Esophagus muscularis mucosa (tissue), 4 donors: ENCODE data around the gene NKAIN2. TPM values are rescaled to one million over a fixed set of nuclear protein-coding genes. Genes with fewer than 3 reads are reported as not detected.

Experiments used
- DNase-seq: peaks from one replicate; pipeline ENCODE4 v3.0.0-alpha.2; 2017; ENCODE audit errors: extremely low spot score
- H3K27ac ChIP-seq, 4 donors: fragments of 200-600 bp; sonication (generic); replicated peaks in 1 of 4; 1 replicate in 3 of 4; 2 replicates in 1 of 4; pipeline ENCODE4 v1.5.1; 2016 to 2019; ENCODE audit warnings: mild to moderate bottlenecking in 1 of 4
- H3K27me3 ChIP-seq, 4 donors: fragments of 200-600 bp; sonication (generic); one replicate each; pipeline versions ENCODE4 v1.5.1 to v1.6.0; 2016 to 2019
- H3K36me3 ChIP-seq, 4 donors: fragments of 200-600 bp; sonication (generic); one replicate each; pipeline ENCODE4 v1.5.1; 2016 to 2019
- H3K4me1 ChIP-seq, 4 donors: fragments of 200-600 bp; sonication (generic); one replicate each; pipeline ENCODE4 v1.5.1; 2016 to 2019
- H3K4me3 ChIP-seq, 4 donors: fragments of 200-600 bp; sonication (generic); 1 replicate in 2 of 4; 2 replicates in 2 of 4; pipeline ENCODE4 v1.5.1; 2016 to 2019; ENCODE audit warnings: mild to moderate bottlenecking in 4 of 4, moderate library complexity in 1 of 4
- H3K9me3 ChIP-seq, 4 donors: fragments of 200-600 bp; sonication (generic); 1 replicate in 3 of 4; 2 replicates in 1 of 4; pipeline ENCODE4 v1.5.1; 2016 to 2019
- EP300 ChIP-seq: sonication (generic); formaldehyde crosslinking; IDR thresholded peaks from one replicate; pipeline ENCODE4 v1.6.1; 2017; ENCODE audit warnings: antibody characterized with exemption
- POLR2A ChIP-seq: fragments of 450-650 bp; IDR thresholded peaks from one replicate; pipeline ENCODE4 v1.6.1; 2017; ENCODE audit warnings: antibody characterized with exemption, moderate library complexity, mild to moderate bottlenecking, low read depth
- POLR2AphosphoS5 ChIP-seq, 2 donors: sonication (generic); formaldehyde crosslinking; IDR thresholded peaks; one replicate each; pipeline ENCODE4 v1.6.1; 2017; ENCODE audit warnings: antibody characterized with exemption in 2 of 2
- WGBS: methylation state at CpG from one replicate; pipeline ENCODE4 v1.1.5; 2018; 5-methylcytosine and 5-hydroxymethylcytosine counted together
- intact Hi-C: fragments of 100-400 bp; cut with DNase I; formaldehyde crosslinking; loops from one replicate; pipeline ENCODE4 v1.15.1; 2023
- total RNA-seq, 4 donors: library from RNA; depleted of rRNA; stranded (reverse); fragments of >200 nt; gene quantifications; one replicate each; pipeline versions ENCODE4 v1.1.0 to v1.2.1, GENCODE V29; 2016
- TF ChIP-seq, protein P1 (sequence below), 3 experiments: fragments of 200-600 bp in 2 of 3; fragments of 450-650 bp in 1 of 3; sonication (generic) in 2 of 3; IDR thresholded peaks; one replicate each; pipeline ENCODE4 v1.5.1; 2017 to 2019; ENCODE audit warnings: antibody characterized with exemption in 3 of 3, mild to moderate bottlenecking in 2 of 3, moderate library complexity in 1 of 3

Gene NKAIN2
- total RNA-seq, 4 donors from 2014 or later, result 0.11 to 0.66 (median 0.13) TPM; not detected in 1

DNA sequence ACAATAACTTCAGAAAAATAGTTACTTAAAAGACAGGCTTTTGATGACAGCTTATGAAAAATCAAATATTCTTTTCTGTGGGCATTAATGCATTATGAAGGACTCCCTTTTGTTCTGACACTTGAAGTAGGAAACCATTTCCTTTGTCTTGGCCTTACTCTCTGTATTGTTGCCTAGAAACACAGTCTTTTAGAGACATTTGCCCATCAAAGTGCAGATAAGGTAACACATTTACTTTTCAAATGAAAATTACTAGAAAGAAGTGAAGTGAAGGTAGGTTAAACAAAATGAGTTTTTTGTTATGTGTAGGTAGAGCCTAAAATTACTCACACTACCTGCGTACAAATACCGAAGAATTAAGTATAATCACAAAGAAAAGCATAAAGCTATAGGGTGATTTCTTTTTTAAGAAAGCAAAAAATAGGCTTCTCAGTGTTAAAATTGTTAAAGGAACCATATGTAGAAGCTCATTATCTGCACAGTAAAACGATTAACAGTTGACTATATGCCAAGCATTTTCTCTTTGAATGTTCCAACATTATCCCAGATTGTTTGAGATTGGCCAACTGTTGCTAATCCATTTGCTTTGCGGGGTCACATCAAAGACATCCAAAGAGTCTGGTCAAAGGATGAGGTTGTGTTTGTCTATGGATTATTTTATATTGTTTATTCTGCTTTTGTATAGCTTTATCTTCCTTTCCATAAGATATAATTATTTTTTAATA lies 616.6 kb downstream of the NKAIN2 start:
- intact Hi-C loops, result no loop called here
- Histone ChIP-seq H3K27me3 (no peaks in the 10 kb centered on the region), H3K9me3 (no peaks in the 10 kb centered on the region), H3K4me1 (no peaks in the 10 kb centered on the region), H3K4me3 (no peak overlapping the region), H3K27ac (no peak overlapping the region), H3K36me3 (no peaks in the 10 kb centered on the region)
- whole genome bisulfite sequencing, result 67% methylated on average over 4 of the region's 4 CpGs
- DNase-seq, result no peak
- TF ChIP-seq EP300, result no peak
- TF ChIP-seq POLR2AphosphoS5 (IDR thresholded peaks at IDR 0.05), result no peak
- TF ChIP-seq POLR2A, result no peak
- TF ChIP-seq, protein P1, sequence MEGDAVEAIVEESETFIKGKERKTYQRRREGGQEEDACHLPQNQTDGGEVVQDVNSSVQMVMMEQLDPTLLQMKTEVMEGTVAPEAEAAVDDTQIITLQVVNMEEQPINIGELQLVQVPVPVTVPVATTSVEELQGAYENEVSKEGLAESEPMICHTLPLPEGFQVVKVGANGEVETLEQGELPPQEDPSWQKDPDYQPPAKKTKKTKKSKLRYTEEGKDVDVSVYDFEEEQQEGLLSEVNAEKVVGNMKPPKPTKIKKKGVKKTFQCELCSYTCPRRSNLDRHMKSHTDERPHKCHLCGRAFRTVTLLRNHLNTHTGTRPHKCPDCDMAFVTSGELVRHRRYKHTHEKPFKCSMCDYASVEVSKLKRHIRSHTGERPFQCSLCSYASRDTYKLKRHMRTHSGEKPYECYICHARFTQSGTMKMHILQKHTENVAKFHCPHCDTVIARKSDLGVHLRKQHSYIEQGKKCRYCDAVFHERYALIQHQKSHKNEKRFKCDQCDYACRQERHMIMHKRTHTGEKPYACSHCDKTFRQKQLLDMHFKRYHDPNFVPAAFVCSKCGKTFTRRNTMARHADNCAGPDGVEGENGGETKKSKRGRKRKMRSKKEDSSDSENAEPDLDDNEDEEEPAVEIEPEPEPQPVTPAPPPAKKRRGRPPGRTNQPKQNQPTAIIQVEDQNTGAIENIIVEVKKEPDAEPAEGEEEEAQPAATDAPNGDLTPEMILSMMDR (IDR thresholded peaks at IDR 0.05), result no peak

DNA sequence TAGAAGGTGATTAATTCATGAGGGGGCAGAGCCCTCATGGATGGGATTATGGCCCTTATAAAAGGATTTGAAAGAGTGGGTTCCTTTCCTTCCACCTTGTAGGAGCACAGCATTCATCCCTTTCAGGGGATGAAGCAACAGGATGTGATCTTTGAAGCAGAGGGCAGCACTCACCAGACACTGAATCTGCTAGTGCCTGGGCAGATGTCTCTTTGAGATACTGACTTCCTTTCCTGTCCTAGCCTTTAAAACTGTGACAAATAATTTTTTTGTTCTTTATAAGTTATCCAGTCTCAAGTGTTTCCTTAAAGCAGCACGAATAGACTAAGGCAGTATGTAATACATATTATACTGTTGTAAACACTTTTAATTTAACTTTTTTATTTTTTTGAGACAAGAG lies 620.0 kb downstream of the NKAIN2 start:
- no peak for DNase-seq
- intact Hi-C loops, result no loop called here
- no peak overlapping the region for H3K4me3 ChIP-seq
- H3K36me3 ChIP-seq, result no peaks in the 10 kb centered on the region
- no peaks in the 10 kb centered on the region for H3K27me3 ChIP-seq
- WGBS, result 81% methylated on average over 1 of the region's 1 CpG
- no peak for TF ChIP-seq POLR2A
- no peak for TF ChIP-seq POLR2AphosphoS5 (IDR thresholded peaks at IDR 0.05)
- TF ChIP-seq, protein P1 (IDR thresholded peaks at IDR 0.05), result no peak
- no peak for TF ChIP-seq EP300
- no peak overlapping the region for H3K27ac ChIP-seq
- H3K9me3 ChIP-seq, result no peaks in the 10 kb centered on the region
- H3K4me1 ChIP-seq, result no peaks in the 10 kb centered on the region

DNA sequence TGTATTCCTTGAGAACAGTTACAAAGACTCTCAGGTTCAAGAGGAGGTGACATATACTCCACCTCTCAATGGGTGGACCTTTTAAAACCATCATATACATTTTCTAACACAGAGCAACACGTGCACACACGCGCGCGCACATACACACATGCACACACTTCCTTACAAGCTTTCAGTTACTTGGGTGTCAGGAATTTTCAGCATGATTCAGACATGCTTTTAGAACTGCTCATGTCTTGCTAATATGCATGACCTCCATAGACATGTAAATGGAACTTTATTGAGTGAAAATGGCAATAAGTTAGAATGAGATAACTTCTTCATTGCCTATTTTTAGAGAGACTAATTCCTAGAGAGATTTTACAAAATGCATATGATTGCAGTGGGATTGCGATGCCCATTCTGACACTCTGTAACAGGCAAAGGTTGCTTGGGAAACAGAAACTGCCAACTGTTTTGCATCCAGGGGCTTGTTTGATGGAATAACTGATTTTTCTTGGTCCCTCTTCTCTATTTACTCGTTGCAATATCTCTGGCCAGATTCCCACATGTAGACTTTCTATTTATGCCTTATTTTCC lies 627.2 kb downstream of the NKAIN2 start:
- Histone ChIP-seq H3K27me3 (no peaks in the 10 kb centered on the region), H3K27ac (no peak overlapping the region), H3K9me3 (no peaks in the 10 kb centered on the region), H3K4me1 (no peaks in the 10 kb centered on the region), H3K4me3 (no peak overlapping the region), H3K36me3 (no peaks in the 10 kb centered on the region)
- no peak for DNase-seq
- intact Hi-C loops, result no loop called here
- 90% methylated on average over 7 of the region's 7 CpGs for WGBS
- TF ChIP-seq, protein P1 (IDR thresholded peaks at IDR 0.05), result no peak
- TF ChIP-seq POLR2AphosphoS5 (IDR thresholded peaks at IDR 0.05), result no peak
- TF ChIP-seq POLR2A, result no peak
- TF ChIP-seq EP300, result no peak

DNA sequence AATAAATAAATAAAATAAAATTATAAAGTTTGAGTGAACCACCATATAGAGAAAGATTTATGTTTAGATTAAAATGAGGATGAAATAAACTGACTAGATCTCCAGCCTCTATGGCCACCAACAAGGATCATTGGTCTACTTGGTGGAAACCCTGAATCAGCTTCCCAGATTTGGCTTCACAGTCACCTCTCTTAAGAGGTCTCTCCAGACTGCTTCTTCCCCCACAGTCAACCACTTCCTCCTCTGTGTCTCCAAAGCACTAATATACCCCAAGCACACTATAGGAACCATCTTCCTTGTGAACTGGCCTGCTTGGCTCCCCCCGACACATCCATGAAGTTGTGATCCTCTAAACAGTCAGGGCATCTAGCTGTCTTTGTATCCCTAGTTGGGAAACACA lies 629.0 kb downstream of the NKAIN2 start:
- intact Hi-C loops, result no loop called here
- Histone ChIP-seq H3K4me3 (no peak overlapping the region), H3K36me3 (no peaks in the 10 kb centered on the region), H3K9me3 (no peaks in the 10 kb centered on the region), H3K27ac (no peak overlapping the region), H3K27me3 (no peaks in the 10 kb centered on the region), H3K4me1 (no peaks in the 10 kb centered on the region)
- DNase-seq, result no peak
- WGBS, result 100% methylated on average over 1 of the region's 1 CpG
- no peak for TF ChIP-seq POLR2AphosphoS5 (IDR thresholded peaks at IDR 0.05)
- no peak for TF ChIP-seq EP300
- TF ChIP-seq POLR2A, result no peak
- TF ChIP-seq, protein P1 (IDR thresholded peaks at IDR 0.05), result no peak
